ENCODE measurements around the gene SLCO4A1.
A peak's percentile ranks its signal among the peaks of the same experiment; 100 is the strongest.
"Not testable (repeated sequence)": the region's sequence is repeated elsewhere in the genome, so short reads cannot be mapped to it uniquely, and the experiment has no call there.

SLCO4A1 gene

GRCh38 chr20:62665153-62665754 is 23.0 kb downstream of the SLCO4A1 start:
- DNase-seq (ENCODE audit: low read depth, low spot score) = no peak

- DNase-seq (ENCODE audit: low read depth, low spot score) = no peak
These were observed 23.8 kb downstream of the SLCO4A1 start for GRCh38 chr20:62665826-62666735.

- DNase-seq (ENCODE audit: low read depth, low spot score) = peak; percentile 19
These were observed 24.6 kb downstream of the SLCO4A1 start for GRCh38 chr20:62666736-62667529.

GRCh38 chr20:62667530-62668440 is 25.5 kb downstream of the SLCO4A1 start:
- DNase-seq (ENCODE audit: low read depth, low spot score) = no peak

- DNase-seq (ENCODE audit: low read depth, low spot score) = peak; percentile 86
These were observed 26.2 kb downstream of the SLCO4A1 start for GRCh38 chr20:62668441-62669027.

- no peak for DNase-seq (ENCODE audit: low read depth, low spot score)
These were observed 26.9 kb downstream of the SLCO4A1 start for GRCh38 chr20:62669249-62669648.

- no peak for DNase-seq (ENCODE audit: low read depth, low spot score)
These were observed 27.9 kb downstream of the SLCO4A1 start for GRCh38 chr20:62670156-62670555.

GRCh38 chr20:62670998-62671397 is 28.7 kb downstream of the SLCO4A1 start:
- no peak for DNase-seq (ENCODE audit: low read depth, low spot score)

- no peak for DNase-seq (ENCODE audit: low read depth, low spot score)
These were observed 29.5 kb downstream of the SLCO4A1 start for GRCh38 chr20:62671765-62672164.

GRCh38 chr20:62674370-62674769 is 32.1 kb downstream of the SLCO4A1 start:
- DNase-seq (ENCODE audit: low read depth, low spot score) = no peak

- no peak for DNase-seq (ENCODE audit: low read depth, low spot score)
These were observed 33.0 kb downstream of the SLCO4A1 start for GRCh38 chr20:62675156-62675876.

GRCh38 chr20:62675877-62676260 is 33.6 kb downstream of the SLCO4A1 start:
- no peak for DNase-seq (ENCODE audit: low read depth, low spot score)

GRCh38 chr20:62676976-62677375 is 34.7 kb downstream of the SLCO4A1 start:
- no peak for DNase-seq (ENCODE audit: low read depth, low spot score)

- no peak for DNase-seq (ENCODE audit: low read depth, low spot score)
These were observed 35.4 kb downstream of the SLCO4A1 start for GRCh38 chr20:62677678-62678077.

GRCh38 chr20:62678553-62678952 is 36.2 kb downstream of the SLCO4A1 start:
- no peak for DNase-seq (ENCODE audit: low read depth, low spot score)

- DNase-seq (ENCODE audit: low read depth, low spot score) = no peak
These were observed 37.8 kb downstream of the SLCO4A1 start for GRCh38 chr20:62679978-62680589.

GRCh38 chr20:62682912-62683517 is 40.7 kb downstream of the SLCO4A1 start:
- DNase-seq (ENCODE audit: low read depth, low spot score) = no peak

- not testable (repeated sequence) for DNase-seq (ENCODE audit: low read depth, low spot score)
These were observed 41.5 kb downstream of the SLCO4A1 start for GRCh38 chr20:62683660-62684322.

- no peak for DNase-seq (ENCODE audit: low read depth, low spot score)
These were observed 42.7 kb downstream of the SLCO4A1 start for GRCh38 chr20:62684981-62685380.
